Frontal cortex (tissue), 1 donor: ENCODE measurements around the gene GTPBP4. TPM values are rescaled to one million over a fixed set of nuclear protein-coding genes. Genes with fewer than 3 reads are reported as not detected.

ENCODE experiments used
- total RNA-seq: library from RNA; depleted of rRNA; stranded (reverse); fragments of >200 nt; gene quantifications from one replicate; pipeline ENCODE4 v1.2.3, GENCODE V29; 2014

The GTPBP4 gene
- total RNA-seq, 1 donor from 2014 or later: 21.6 TPM

Other genes with a start within 250 kb of the GTPBP4 start
- 29.3 TPM for gene LARP4B, start 56.7 kb upstream of the GTPBP4 start, total RNA-seq
- gene IDI2, start 37.4 kb downstream of the GTPBP4 start, total RNA-seq: not detected
- 160 TPM for gene IDI1, start 60.7 kb downstream of the GTPBP4 start, total RNA-seq
- gene WDR37, start 68.0 kb downstream of the GTPBP4 start, total RNA-seq: 32.6 TPM